ENCODE measurements around the gene SLC22A12. TPM values are rescaled to one million over a fixed set of nuclear protein-coding genes. Genes with fewer than 3 reads are reported as not detected.

SLC22A12 gene
- total and polyA plus RNA-seq, 2 of the 8 experiments (the other 6 are each of a cell fraction or from before 2014, with no cell fraction given), result not detected

GRCh38 chr11:64613648-64614047 is 22.6 kb downstream of the SLC22A12 start:
- no peak overlapping the region for H2BK5ac ChIP-seq (ENCODE audit: low read depth, low read length)
- H3K4me1 ChIP-seq (replicated peaks in 1 of 4; ENCODE audit: control insufficient read depth in 3 of 4, insufficient read depth in 4 of 4, low read length in 3 of 4), result peaks cover 0 to 4% (median 0%) of the 10 kb centered on the region in 4 experiments; a peak in 3 of 7 replicates
- H3K79me2 ChIP-seq (ENCODE audit: control insufficient read depth in 1 of 2, insufficient read depth in 2 of 2, low read length in 2 of 2), result no peaks in the 10 kb centered on the region
- no peak overlapping the region for H3K56ac ChIP-seq (replicated peaks; ENCODE audit: insufficient read length, low read depth, low read length)
- H2BK20ac ChIP-seq (ENCODE audit: low read length), result no peak overlapping the region
- H3K18ac ChIP-seq (ENCODE audit: extremely low read depth, low read length), result no peak overlapping the region
- no peak for FAIRE-seq
- no peak overlapping the region for H2BK12ac ChIP-seq (ENCODE audit: low read depth, low read length)
- H3K27ac ChIP-seq (ENCODE audit: low read depth, low read length), result no peak overlapping the region
- no peaks in the 10 kb centered on the region for H3K79me1 ChIP-seq (ENCODE audit: low read depth, low read length)
- peaks cover 0 to 3% of the 10 kb centered on the region in 2 experiments for H4K20me1 ChIP-seq (replicated peaks in 1 of 2; ENCODE audit: control insufficient read depth in 1 of 2, insufficient read depth in 2 of 2, low read length in 2 of 2)
- WGBS, 2 experiments (ENCODE audit: extremely low coverage in 1 of 2, insufficient coverage in 1 of 2, insufficient read length in 1 of 2, insufficient replicate concordance in 2 of 2, low coverage in 1 of 2, low lambda C conversion rate in 2 of 2, missing lambda C conversion rate in 1 of 2), result 92% methylated on average over 6 of the region's 6 CpGs; no CpG with 5 or more reads in 1 of the 2 experiments
- ChIA-PET POLR2A (ENCODE audit: partially characterized antibody) (no interaction called here), CTCF (ENCODE audit: partially characterized antibody) (no interaction called here)
- no peak overlapping the region for H2AK5ac ChIP-seq (ENCODE audit: low read depth, low read length)
- H2BK15ac ChIP-seq (ENCODE audit: low read length), result no peak overlapping the region
- H3K23ac ChIP-seq (ENCODE audit: insufficient read length), result no peak overlapping the region
- no peak overlapping the region for H3K4ac ChIP-seq (replicated peaks; ENCODE audit: insufficient read length, low read depth, low read length)
- H3K4me2 ChIP-seq (ENCODE audit: insufficient read depth in 1 of 2, low read depth in 2 of 2, low read length in 2 of 2), result no peak overlapping the region
- H4K8ac ChIP-seq (ENCODE audit: extremely low read depth, insufficient read depth, low read length), result no peak overlapping the region
- no peak overlapping the region for H3K4me3 ChIP-seq (ENCODE audit: extremely low read depth in 1 of 4, insufficient read depth in 2 of 4, low read depth in 3 of 4, low read length in 4 of 4)
- DNase-seq (ENCODE audit: low read depth in 1 of 2, low spot score in 2 of 2), result no peak
- no peak overlapping the region for H2AFZ ChIP-seq (ENCODE audit: low read length)
- no peaks in the 10 kb centered on the region; a peak in 2 of 7 replicates for H3K27me3 ChIP-seq (replicated peaks in 1 of 4; ENCODE audit: control insufficient read depth in 3 of 4, extremely low read depth in 1 of 4, insufficient read depth in 3 of 4, low read length in 3 of 4)
- H3K9ac ChIP-seq (replicated peaks in 1 of 4; ENCODE audit: extremely low read depth in 1 of 4, low read depth in 3 of 4, low read length in 3 of 4), result no peak overlapping the region
- H2BK120ac ChIP-seq (replicated peaks; ENCODE audit: low read depth, low read length), result no peak overlapping the region
- no peak overlapping the region for H4K5ac ChIP-seq (ENCODE audit: insufficient read length, low read depth, low read length)
- H3K14ac ChIP-seq (ENCODE audit: insufficient read length), result no peak overlapping the region
- H3K36me3 ChIP-seq (ENCODE audit: control insufficient read depth in 2 of 4, insufficient read depth in 4 of 4, low read length in 3 of 4), result no peaks in the 10 kb centered on the region
- no peak overlapping the region for H4K91ac ChIP-seq (replicated peaks; ENCODE audit: insufficient read length, low read length)
- no peaks in the 10 kb centered on the region for H3K9me3 ChIP-seq (ENCODE audit: insufficient read depth in 2 of 2, low read depth in 1 of 2, low read length in 1 of 2)
- no peaks in the 10 kb centered on the region for H3K23me2 ChIP-seq (ENCODE audit: low read depth, low read length)
- TF ChIP-seq ASH2L (IDR thresholded peaks at IDR 0.05; ENCODE audit: low read length), result no peak
- TF ChIP-seq NANOG (IDR thresholded peaks at IDR 0.05; ENCODE audit: insufficient read depth, low read depth, low read length, poor library complexity, severe bottlenecking), result no peak
- TF ChIP-seq RNF2 (IDR thresholded peaks at IDR 0.05; ENCODE audit: borderline replicate concordance, low read depth, low read length, missing control alignments, poor library complexity, severe bottlenecking), result no peak
- no peak for TF ChIP-seq SRF (IDR thresholded peaks at IDR 0.05; ENCODE audit: low read depth, low read length)
- no peak for TF ChIP-seq POLR2A (IDR thresholded peaks at IDR 0.05; ENCODE audit: control extremely low read depth in 1 of 2, low read depth in 2 of 2, low read length in 2 of 2)
- TF ChIP-seq TBP (IDR thresholded peaks at IDR 0.05; ENCODE audit: low read depth, low read length), result no peak
- no peak for TF ChIP-seq MAFK (IDR thresholded peaks at IDR 0.05; ENCODE audit: low read depth, low read length)
- TF ChIP-seq CREB1 (IDR thresholded peaks at IDR 0.05), result no peak
- TF ChIP-seq NRF1 (IDR thresholded peaks at IDR 0.05; ENCODE audit: low read depth, low read length), result no peak
- no peak for TF ChIP-seq ZNF274 (IDR thresholded peaks at IDR 0.05; ENCODE audit: borderline replicate concordance, extremely low read depth, low read length)
- no peak for TF ChIP-seq RAD21 (IDR thresholded peaks at IDR 0.05 in 1 of 2, conservative IDR thresholded peaks at IDR 0.05 in 1 of 2; ENCODE audit: low read depth in 2 of 2, low read length in 2 of 2)
- TF ChIP-seq JUND (IDR thresholded peaks at IDR 0.05; ENCODE audit: low read length), result no peak
- TF ChIP-seq, protein P1, sequence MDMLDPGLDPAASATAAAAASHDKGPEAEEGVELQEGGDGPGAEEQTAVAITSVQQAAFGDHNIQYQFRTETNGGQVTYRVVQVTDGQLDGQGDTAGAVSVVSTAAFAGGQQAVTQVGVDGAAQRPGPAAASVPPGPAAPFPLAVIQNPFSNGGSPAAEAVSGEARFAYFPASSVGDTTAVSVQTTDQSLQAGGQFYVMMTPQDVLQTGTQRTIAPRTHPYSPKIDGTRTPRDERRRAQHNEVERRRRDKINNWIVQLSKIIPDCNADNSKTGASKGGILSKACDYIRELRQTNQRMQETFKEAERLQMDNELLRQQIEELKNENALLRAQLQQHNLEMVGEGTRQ (IDR thresholded peaks at IDR 0.05; ENCODE audit: low read length), result no peak

Measured in H1 (cell line).